NCI-H2171 (cell line): ENCODE measurements around the gene MYO10.
A peak's percentile ranks its signal among the peaks of the same experiment; 100 is the strongest.

Source experiments
- DNase-seq: peaks from one replicate; lab custom pipeline; 2025; lab: John Stamatoyannopoulos, UW

MYO10 gene

DNA sequence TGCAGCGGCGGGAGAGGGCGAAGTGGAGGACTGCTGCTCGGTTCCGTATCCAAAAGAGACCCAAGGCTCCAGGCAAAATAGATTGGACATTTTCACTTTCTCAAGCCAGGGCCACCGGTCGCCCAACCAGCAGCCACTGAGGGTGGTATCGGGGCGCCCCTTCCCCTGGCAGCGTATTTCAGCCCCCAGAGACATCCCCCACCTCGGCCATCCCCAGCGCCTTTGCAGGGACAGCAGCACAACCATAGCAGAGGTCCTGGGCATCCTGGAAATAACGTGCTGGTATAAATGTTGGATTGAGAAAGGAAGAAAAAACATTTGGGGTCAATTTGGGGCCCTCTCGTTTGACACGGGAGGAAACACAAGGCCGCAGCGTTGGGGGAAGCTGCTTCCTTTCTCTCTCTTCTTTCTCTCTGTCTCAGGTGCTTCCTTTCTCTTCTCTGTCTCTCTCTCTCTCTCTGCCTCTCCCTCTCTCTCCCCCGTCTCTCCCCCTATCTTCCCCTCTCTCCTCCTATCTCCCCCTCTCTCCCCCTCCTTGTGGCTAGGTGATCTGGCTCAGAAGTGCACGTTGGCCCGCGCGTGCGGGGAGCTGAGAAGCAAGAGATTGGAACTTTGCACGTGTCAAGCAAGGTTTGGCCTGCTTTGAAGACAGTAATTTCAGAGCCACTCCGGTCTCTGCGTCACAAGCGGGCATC lies 318.7 kb downstream of the MYO10 start:
- DNase-seq: no peak

DNA sequence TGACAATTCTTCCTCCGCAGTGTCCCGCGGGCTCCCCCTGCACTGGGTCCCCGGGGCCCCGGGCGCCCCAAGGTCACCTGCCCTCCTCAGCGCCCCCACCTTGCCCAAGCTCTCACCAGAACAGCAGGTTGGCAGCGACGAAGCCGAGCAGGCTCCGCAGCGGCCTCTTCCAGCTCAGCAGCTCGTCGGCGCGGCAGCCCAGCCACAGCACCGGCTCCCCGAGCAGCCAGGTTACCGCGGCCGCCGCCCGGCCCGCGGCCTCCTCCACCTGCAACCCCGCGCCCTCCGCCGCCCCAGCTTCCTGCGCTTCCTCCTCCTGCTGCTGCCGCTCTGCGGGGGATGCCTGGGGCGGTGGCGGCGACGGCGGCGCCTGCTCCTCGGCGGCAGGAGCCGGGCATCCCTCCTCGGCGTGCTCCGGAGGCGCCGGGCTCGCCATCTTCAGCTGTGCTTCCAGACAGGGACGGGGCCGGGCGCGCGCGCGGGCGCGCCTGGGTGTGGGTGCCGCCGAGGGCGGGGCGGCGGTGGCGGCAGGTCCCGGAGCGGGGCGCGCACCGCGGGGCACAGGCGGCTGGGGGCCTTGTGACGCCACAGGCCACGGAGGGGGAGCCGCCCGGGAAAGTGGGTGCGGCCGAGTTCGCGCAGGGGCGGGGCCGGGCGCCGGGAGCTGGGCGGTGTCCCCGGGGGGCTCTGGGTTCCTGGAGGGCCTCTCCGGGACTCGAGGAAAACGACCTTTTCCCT lies 319.4 kb downstream of the MYO10 start, which contains the start of gene RETREG1:
Gene RETREG1, minus strand, starts transcription at position 462 of the 738 bp plus-strand sequence. Its CDS starts 26 bp downstream, at position 436.
- DNase-seq: peak; percentile 65

DNA sequence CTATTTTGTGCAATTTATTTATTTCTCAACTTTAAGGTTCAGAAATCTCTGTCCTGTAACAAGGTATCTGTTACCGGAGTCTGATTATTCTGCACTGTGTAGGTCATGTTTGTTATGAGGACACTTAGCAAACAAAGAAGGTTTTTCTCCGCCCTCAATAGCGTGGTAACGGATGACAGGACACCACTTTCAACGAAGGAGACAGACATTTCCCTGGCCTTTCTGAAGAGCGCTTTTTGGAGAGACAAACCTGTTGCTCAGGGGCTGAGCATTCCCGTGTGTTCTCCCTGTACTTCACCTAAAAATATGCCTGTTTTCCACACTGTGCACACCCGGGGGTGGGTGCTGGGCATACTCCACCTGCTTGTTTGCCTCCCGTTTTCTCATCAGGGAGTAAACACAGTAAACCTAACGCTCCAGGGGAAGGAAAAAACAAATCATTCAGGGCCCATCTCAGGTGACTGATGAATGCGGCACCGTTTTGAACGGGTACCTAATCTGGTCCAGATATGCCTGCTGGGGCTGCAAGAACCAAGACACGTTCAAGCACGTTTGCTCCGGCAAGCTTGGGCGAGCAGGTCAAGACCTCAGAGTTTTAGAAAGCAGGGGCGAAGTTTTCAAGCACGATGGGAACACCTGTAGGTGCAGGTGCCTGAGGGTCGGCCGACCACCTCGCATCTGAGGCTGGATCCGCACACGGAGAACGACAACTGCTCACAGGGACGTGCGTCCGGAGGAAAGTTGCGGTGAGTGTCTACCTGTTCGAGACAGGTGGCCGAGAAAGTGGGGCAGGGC lies 320.1 kb downstream of the MYO10 start:
- DNase-seq: no peak

DNA sequence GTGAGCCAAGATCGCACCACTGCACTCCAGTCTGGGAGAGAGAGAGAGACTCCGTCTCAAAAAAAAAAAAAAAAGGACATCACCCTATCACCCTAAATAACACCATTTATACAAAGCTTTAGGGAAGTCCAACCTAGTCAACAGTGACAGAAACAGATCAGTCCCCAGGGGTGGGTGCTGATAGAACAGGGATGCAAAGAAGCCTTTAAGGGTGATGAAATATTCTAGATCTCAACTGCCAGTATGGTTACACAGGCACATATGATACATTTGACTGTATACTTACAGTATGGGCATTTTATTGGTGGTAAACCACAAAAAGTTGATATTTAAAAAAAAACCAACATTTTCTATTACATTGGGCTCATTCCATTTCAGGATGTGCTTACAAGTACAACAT lies 324.1 kb downstream of the MYO10 start:
- DNase-seq: no peak
